K562 (cell line): ENCODE results near the gene ING1. TPM values are rescaled to one million over a fixed set of nuclear protein-coding genes. Genes with fewer than 3 reads are reported as not detected.
A peak's percentile ranks its signal among the peaks of the same experiment; 100 is the strongest.

Source experiments
- ATAC-seq: fragments of 200-7000 bp; cut with Tn5 transposase; 3 replicates; pipeline ENCODE4 v1.9.1; 2020; ENCODE audit warnings: moderate library complexity
- BruUV-seq: library from RNA; stranded (reverse); fragments of 400-500 nt; replicated peaks from 2 replicates; lab custom pipeline; 2021; lab: Mats Ljungman, UMichigan
- CTCF ChIA-PET: fragments of 300-600 bp; formaldehyde crosslinking; extraction: SDS; loops from one replicate; lab custom pipeline; 2021; ENCODE audit warnings: low intra/inter-chr PET ratio; lab: Yijun Ruan, JAX
- POLR2A ChIA-PET: fragments of 300-600, 350-650 bp; sonication (Branson Sonifier 250); formaldehyde crosslinking; extraction: SDS; loops from one replicate; lab custom pipeline; 2021; ENCODE audit warnings: antibody characterized with exemption, inconsistent platforms; lab: Yijun Ruan, JAX
- DNase-seq, 4 experiments: peaks; one replicate each; pipeline versions ENCODE4 v3.0.0 to v3.0.0-alpha.2; 2011 to 2018; ENCODE audit warnings: low spot score in 3 of 4, mixed read lengths in 3 of 4; ENCODE audit errors: extremely low read depth in 1 of 4
- FAIRE-seq: peaks from 2 replicates; lab custom pipeline; 2011; peaks lifted over from hg19 to GRCh38; lab: Jason Lieb, UNC
- H2AFZ ChIP-seq: 2 replicates; pipeline ENCODE4 v1.6.0; 2011; ENCODE audit warnings: low read depth, low read length, control low read depth, inconsistent platforms
- H3K27ac ChIP-seq: fragments of 200-600 bp; 3 replicates; pipeline ENCODE4 v1.8.0; 2011; ENCODE audit warnings: low read depth, mild to moderate bottlenecking, control low read depth, inconsistent platforms, low read length, moderate library complexity, mixed read lengths; ENCODE audit errors: extremely low read depth
- H3K27me3 ChIP-seq, 2 experiments: fragments of 300-600 bp in 1 of 2; 2 replicates in 1 of 2; 3 replicates in 1 of 2; pipeline versions ENCODE4 v1.6.0 to v1.8.0; 2011; ENCODE audit warnings: inconsistent platforms in 2 of 2, low read length in 2 of 2, mild to moderate bottlenecking in 1 of 2, mixed read lengths in 1 of 2, moderate library complexity in 1 of 2; ENCODE audit not compliant: control insufficient read depth in 2 of 2, insufficient read depth in 2 of 2
- H3K36me3 ChIP-seq: fragments of 300-600 bp; 3 replicates; pipeline ENCODE4 v1.8.0; 2011; ENCODE audit warnings: mild to moderate bottlenecking, low read length, inconsistent platforms; ENCODE audit not compliant: control insufficient read depth, insufficient read depth
- H3K4me1 ChIP-seq, 2 experiments: fragments of 200-600 bp in 1 of 2; replicated peaks in 1 of 2; 2 replicates in 1 of 2; 3 replicates in 1 of 2; pipeline versions ENCODE4 v1.5.1 to v1.8.0; 2011; ENCODE audit warnings: inconsistent platforms in 2 of 2, low read length in 2 of 2, mild to moderate bottlenecking in 1 of 2, mixed read lengths in 1 of 2, moderate library complexity in 1 of 2; ENCODE audit not compliant: control insufficient read depth in 2 of 2, insufficient read depth in 2 of 2
- H3K4me2 ChIP-seq: 2 replicates; pipeline ENCODE4 v1.6.1; 2011; ENCODE audit warnings: low read length, control low read depth, inconsistent platforms, mixed read lengths; ENCODE audit not compliant: insufficient read depth
- H3K4me3 ChIP-seq: fragments of 200-600 bp; sonication (generic), shearing (Covaris generic); 2 replicates; pipeline ENCODE4 v1.5.1; 2016; ENCODE audit warnings: control low read depth, inconsistent platforms
- H3K79me2 ChIP-seq: fragments of 200-600 bp; 3 replicates; pipeline ENCODE4 v1.8.0; 2011; ENCODE audit warnings: low read length, inconsistent platforms; ENCODE audit not compliant: control insufficient read depth, insufficient read depth
- H3K9ac ChIP-seq, 2 experiments: 2 replicates each; pipeline versions ENCODE4 v1.6.0 to v1.6.1; 2011; ENCODE audit warnings: low read depth in 2 of 2, low read length in 2 of 2, control low read depth in 1 of 2, inconsistent platforms in 1 of 2, mild to moderate bottlenecking in 1 of 2, mixed read lengths in 1 of 2; ENCODE audit not compliant: insufficient read depth in 1 of 2
- H3K9me1 ChIP-seq: one replicate; pipeline ENCODE4 v1.6.0; 2011; ENCODE audit warnings: inconsistent platforms, mild to moderate bottlenecking, low read length, moderate library complexity; ENCODE audit not compliant: control insufficient read depth, insufficient read depth
- H3K9me3 ChIP-seq: replicated peaks from 2 replicates; pipeline ENCODE4 v1.5.1; 2011; ENCODE audit warnings: low read depth, low read length, inconsistent platforms; ENCODE audit not compliant: control insufficient read depth, insufficient read depth
- H4K20me1 ChIP-seq: replicated peaks from 2 replicates; pipeline ENCODE4 v1.6.1; 2011; ENCODE audit warnings: low read length, inconsistent platforms, mixed read lengths; ENCODE audit not compliant: control insufficient read depth, insufficient read depth
- BCOR ChIP-seq: fragments of 450-650 bp; IDR thresholded peaks from 2 replicates; pipeline ENCODE4 v1.6.1; 2016
- GABPB2 ChIP-seq: fragments of 250-450 bp; sonication (Bioruptor Pico); conservative IDR thresholded peaks from 2 replicates; pipeline ENCODE4 v1.5.1; 2021; ENCODE audit warnings: mild to moderate bottlenecking
- GTF2F1 ChIP-seq: IDR thresholded peaks from 2 replicates; pipeline ENCODE4 v1.6.1; 2011; ENCODE audit warnings: low read depth, low read length, improper control_type of control experiment
- NELFE ChIP-seq: IDR thresholded peaks from 2 replicates; pipeline ENCODE4 v1.6.1; 2011; ENCODE audit warnings: mild to moderate bottlenecking; ENCODE audit not compliant: insufficient read depth, insufficient read length
- PHB2 ChIP-seq: fragments of 450-650 bp; IDR thresholded peaks from 2 replicates; pipeline ENCODE4 v1.6.1; 2017; ENCODE audit warnings: low read depth
- SIX5 ChIP-seq, 2 experiments: IDR thresholded peaks; 2 replicates each; pipeline ENCODE4 v1.6.1; 2011; ENCODE audit warnings: low read length in 2 of 2, borderline replicate concordance in 1 of 2, low read depth in 1 of 2, mild to moderate bottlenecking in 1 of 2, moderate library complexity in 1 of 2; ENCODE audit not compliant: insufficient read depth in 1 of 2
- TCF7 ChIP-seq: sonication (generic); IDR thresholded peaks from 2 replicates; pipeline ENCODE4 v1.6.1; 2016; ENCODE audit warnings: antibody characterized with exemption, borderline replicate concordance
- ZKSCAN3 ChIP-seq: fragments of 250-450 bp; sonication (Bioruptor Pico); IDR thresholded peaks from 2 replicates; pipeline ENCODE4 v1.4.0; 2020
- ZNF175 ChIP-seq: fragments of 200-800 bp; sonication (Bioruptor generic); IDR thresholded peaks from 2 replicates; pipeline ENCODE4 v1.6.1; 2016; ENCODE audit warnings: low read depth, mild to moderate bottlenecking, missing genetic modification characterization, missing compliant biosample characterization
- ZNF316 ChIP-seq: fragments of 450-650 bp; IDR thresholded peaks from 2 replicates; pipeline ENCODE4 v1.6.1; 2016
- ZNF354B ChIP-seq: fragments of 250-450 bp; sonication (Bioruptor Pico); IDR thresholded peaks from 2 replicates; pipeline ENCODE4 v1.4.0; 2020
- ZNF668 ChIP-seq: fragments of 250-450 bp; sonication (Bioruptor Pico); IDR thresholded peaks from 2 replicates; pipeline ENCODE4 v1.8.0; 2022; ENCODE audit warnings: mild to moderate bottlenecking, inconsistent platforms
- ZNF696 ChIP-seq: fragments of 250-450 bp; sonication (Bioruptor Pico); conservative IDR thresholded peaks from 2 replicates; pipeline ENCODE4 v1.4.0; 2020; ENCODE audit warnings: mild to moderate bottlenecking, moderate library complexity
- WGBS: fragments of 100-300 bp; shearing (Covaris generic); methylation state at CpG from one replicate; pipeline ENCODE4 v1.1.6; 2016; ENCODE audit warnings: low coverage, mixed read lengths; ENCODE audit not compliant: insufficient coverage; ENCODE audit errors: missing lambda C conversion rate; 5-methylcytosine and 5-hydroxymethylcytosine counted together
- in situ Hi-C: fragments of 300-500 bp; cut with MboI; formaldehyde crosslinking; loops from 4 replicates; pipeline ENCODE4 v1.15.0; 2018; ENCODE audit warnings: inconsistent platforms, mixed read lengths
- intact Hi-C: fragments of 100-400 bp; cut with micrococcal nuclease; formaldehyde crosslinking; loops from 2 replicates; pipeline ENCODE4 v1.14.2; 2022
- polyA plus RNA-seq, 8 experiments: library from polyadenylated mRNA; depleted of rRNA in 4 of 8; stranded (reverse) in 5 of 8; unstranded in 3 of 8; fragments of >200 nt; fragmentation: Nextera tagmentation in 2 of 8; fragmentation: Illumina TruSeq in 1 of 8; extraction: Ambion mirVana in 2 of 8; extraction: Trizol in 1 of 8; gene quantifications; 2 replicates each; pipeline versions ENCODE4 v1.2.1 to v1.2.3, GENCODE V29; 2011 to 2014; ENCODE audit warnings: inconsistent platforms in 1 of 8, missing spikeins in 1 of 8
- total RNA-seq, 7 experiments: library from RNA; depleted of rRNA in 6 of 7; stranded (reverse); fragments of >200 nt in 6 of 7; fragmentation: Illumina TruSeq in 2 of 7; extraction: Trizol in 2 of 7; gene quantifications; 2 replicates each; pipeline versions ENCODE4 v1.2.1 to v1.2.3, GENCODE V29; 2011 to 2021; ENCODE audit warnings: low replicate concordance in 1 of 7
- TF ChIP-seq, protein P1 (sequence below): fragments of 150-350 bp; conservative IDR thresholded peaks from 2 replicates; pipeline ENCODE4 v1.6.1; 2014; ENCODE audit warnings: low read length

Gene ING1
- total and polyA plus RNA-seq, 9 of the 15 experiments (the other 6 are each of a cell fraction or from before 2014, with no cell fraction given) = 1.0 to 20.1 (median 8.2) TPM

DNA sequence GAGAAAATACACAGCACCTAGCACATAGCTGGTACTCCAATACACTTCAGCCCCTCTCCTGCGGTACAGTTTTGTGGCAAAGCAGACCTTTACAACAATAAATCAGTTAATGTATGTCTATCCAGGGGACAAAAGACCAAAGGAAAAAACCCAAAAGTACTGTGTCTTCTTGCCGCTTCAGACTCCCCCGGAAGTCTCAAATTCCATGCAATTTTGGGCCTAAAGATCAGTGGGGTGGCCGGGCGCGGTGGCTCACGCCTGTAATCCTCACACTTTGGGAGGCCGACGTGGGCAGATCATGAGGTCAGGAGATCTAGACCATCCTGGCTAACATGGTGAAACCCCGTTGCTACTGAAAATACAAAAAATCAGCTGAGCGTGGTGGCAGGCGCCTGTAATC, 23.8 kb upstream of the ING1 start:
- H2AFZ ChIP-seq = no peak overlapping the region
- intact Hi-C loops = no loop called here
- no peak overlapping the region for H3K27ac ChIP-seq
- no peak overlapping the region for H3K4me3 ChIP-seq
- ATAC-seq (no peak), DNase-seq (no peak), FAIRE-seq (no peak)
- CTCF ChIA-PET = no interaction called here
- in situ Hi-C loops = no loop called here
- no peaks in the 10 kb centered on the region for H3K9me1 ChIP-seq
- WGBS = 95% methylated on average over 11 of the region's 12 CpGs
- POLR2A ChIA-PET = interaction anchor here (1.1 to 1.2 kb wide), 2 partner anchors 12 kb away, joined by 3 to 5 read pairs; no protein-coding TSS in a partner anchor
- H3K79me2 ChIP-seq = no peaks in the 10 kb centered on the region
- no peak overlapping the region for H3K9ac ChIP-seq
- peaks cover 36% of the 10 kb centered on the region; the same call in 1 of the 3 replicates for H3K36me3 ChIP-seq
- no peaks in the 10 kb centered on the region for H3K4me1 ChIP-seq
- H3K9me3 ChIP-seq = no peaks in the 10 kb centered on the region
- no peaks in the 10 kb centered on the region for H4K20me1 ChIP-seq
- H3K27me3 ChIP-seq = no peaks in the 10 kb centered on the region
- BruUV-seq = no TSS peak
- no peak overlapping the region for H3K4me2 ChIP-seq
- no peak for TF ChIP-seq ZNF354B (CRISPR knock-in tag)
- TF ChIP-seq, protein P1, sequence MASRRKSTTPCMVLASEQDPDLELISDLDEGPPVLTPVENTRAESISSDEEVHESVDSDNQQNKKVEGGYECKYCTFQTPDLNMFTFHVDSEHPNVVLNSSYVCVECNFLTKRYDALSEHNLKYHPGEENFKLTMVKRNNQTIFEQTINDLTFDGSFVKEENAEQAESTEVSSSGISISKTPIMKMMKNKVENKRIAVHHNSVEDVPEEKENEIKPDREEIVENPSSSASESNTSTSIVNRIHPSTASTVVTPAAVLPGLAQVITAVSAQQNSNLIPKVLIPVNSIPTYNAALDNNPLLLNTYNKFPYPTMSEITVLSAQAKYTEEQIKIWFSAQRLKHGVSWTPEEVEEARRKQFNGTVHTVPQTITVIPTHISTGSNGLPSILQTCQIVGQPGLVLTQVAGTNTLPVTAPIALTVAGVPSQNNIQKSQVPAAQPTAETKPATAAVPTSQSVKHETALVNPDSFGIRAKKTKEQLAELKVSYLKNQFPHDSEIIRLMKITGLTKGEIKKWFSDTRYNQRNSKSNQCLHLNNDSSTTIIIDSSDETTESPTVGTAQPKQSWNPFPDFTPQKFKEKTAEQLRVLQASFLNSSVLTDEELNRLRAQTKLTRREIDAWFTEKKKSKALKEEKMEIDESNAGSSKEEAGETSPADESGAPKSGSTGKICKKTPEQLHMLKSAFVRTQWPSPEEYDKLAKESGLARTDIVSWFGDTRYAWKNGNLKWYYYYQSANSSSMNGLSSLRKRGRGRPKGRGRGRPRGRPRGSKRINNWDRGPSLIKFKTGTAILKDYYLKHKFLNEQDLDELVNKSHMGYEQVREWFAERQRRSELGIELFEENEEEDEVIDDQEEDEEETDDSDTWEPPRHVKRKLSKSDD = no peak

DNA sequence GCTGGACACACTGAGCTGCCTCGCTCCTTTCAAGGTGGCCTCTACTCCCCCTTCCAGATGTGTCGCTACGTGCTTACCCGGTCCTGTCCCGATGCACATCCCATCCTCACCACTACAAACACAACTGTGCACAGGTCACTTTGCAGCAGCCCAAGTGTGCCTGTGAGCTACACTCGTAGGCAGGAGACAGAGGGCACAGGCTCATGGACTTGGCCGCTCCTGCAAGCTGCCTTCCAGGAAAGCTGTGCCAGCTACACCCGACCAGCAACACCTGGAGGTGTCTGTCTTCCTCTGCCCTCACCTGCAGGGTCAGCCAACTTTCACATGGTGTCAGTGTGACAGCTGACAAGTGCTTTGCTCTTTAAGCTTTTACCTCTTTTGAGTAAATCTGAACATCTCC, 23.0 kb upstream of the ING1 start:
- no peaks in the 10 kb centered on the region for H3K9me3 ChIP-seq
- intact Hi-C loops (no loop called here), in situ Hi-C loops (no loop called here)
- 99% methylated on average over 8 of the region's 8 CpGs for WGBS
- H3K79me2 ChIP-seq = no peaks in the 10 kb centered on the region
- H4K20me1 ChIP-seq = no peaks in the 10 kb centered on the region
- no peak overlapping the region for H3K4me3 ChIP-seq
- H2AFZ ChIP-seq = no peak overlapping the region
- H3K4me2 ChIP-seq = no peak overlapping the region
- no TSS peak for BruUV-seq
- CTCF ChIA-PET = no interaction called here
- H3K9ac ChIP-seq = peak overlapping the region in 1 of 2 experiments; percentile 45; a peak in 2 of 4 replicates
- H3K27me3 ChIP-seq = no peaks in the 10 kb centered on the region
- H3K4me1 ChIP-seq = no peaks in the 10 kb centered on the region
- H3K27ac ChIP-seq = no peak overlapping the region
- TF ChIP-seq TCF7 (no peak), BCOR (no peak), GTF2F1 (no peak), GABPB2 (no peak), ZNF668 (CRISPR knock-in tag) (no peak), ZNF316 (no peak), NELFE (no peak), PHB2 (no peak), ZNF175 (no peak), ZKSCAN3 (CRISPR knock-in tag) (no peak), SIX5 (IDR thresholded peaks at IDR 0.05; ENCODE audit: borderline replicate concordance in 1 of 2, insufficient read depth in 1 of 2, low read depth in 1 of 2, low read length in 2 of 2) (no peak), ZNF696 (CRISPR knock-in tag) (no peak)
- FAIRE-seq (no peak), DNase-seq (no peak), ATAC-seq (no peak)
- POLR2A ChIA-PET = interaction anchor here (1.2 kb wide), 1 partner anchor 11 kb away, joined by 5 read pairs; no protein-coding TSS in a partner anchor
- no peaks in the 10 kb centered on the region for H3K9me1 ChIP-seq
- peaks cover 35% of the 10 kb centered on the region; the same call in 1 of the 3 replicates for H3K36me3 ChIP-seq
